Gastrocnemius medialis (tissue), 4 donors: ENCODE measurements around the gene WDR86.

Experiments
- CTCF ChIP-seq, 5 experiments: fragments of 450-650 bp in 3 of 5; fragments of 200-600 bp in 2 of 5; sonication (generic) in 2 of 5; IDR thresholded peaks in 4 of 5; conservative IDR thresholded peaks in 1 of 5; 1 replicate in 4 of 5; 2 replicates in 1 of 5; pipeline ENCODE4 v1.5.1; 2016 to 2019; ENCODE audit warnings: antibody characterized with exemption in 5 of 5, mild to moderate bottlenecking in 3 of 5, moderate library complexity in 3 of 5
- POLR2A ChIP-seq, 2 donors: fragments of 450-650 bp; IDR thresholded peaks; one replicate each; pipeline ENCODE4 v1.6.1; 2017; ENCODE audit warnings: antibody characterized with exemption in 2 of 2, mild to moderate bottlenecking in 2 of 2, moderate library complexity in 2 of 2

- no peak for TF ChIP-seq CTCF (IDR thresholded peaks at IDR 0.05 in 4 of 5, conservative IDR thresholded peaks at IDR 0.05 in 1 of 5)
- no peak for TF ChIP-seq POLR2A (IDR thresholded peaks at IDR 0.05)
Observed at GRCh38 chr7:151352512-151352911, 57.3 kb downstream of the WDR86 start.
